D721Med (cell line): ENCODE results near the gene MRGPRE.
A peak's percentile ranks its signal among the peaks of the same experiment; 100 is the strongest.

Experiments
- DNase-seq: peaks from one replicate; pipeline ENCODE4 v3.0.0; 2011; ENCODE audit warnings: low spot score; ENCODE audit not compliant: insufficient read length
- FAIRE-seq: peaks from 2 replicates; lab custom pipeline; 2011; peaks lifted over from hg19 to GRCh38; lab: Jason Lieb, UNC
- TF ChIP-seq, protein P1 (sequence below): IDR thresholded peaks from 2 replicates; pipeline ENCODE4 v1.5.1; 2012; ENCODE audit warnings: mild to moderate bottlenecking, control low read depth; ENCODE audit not compliant: insufficient read depth; ENCODE audit errors: missing control alignments

The MRGPRE gene

DNA sequence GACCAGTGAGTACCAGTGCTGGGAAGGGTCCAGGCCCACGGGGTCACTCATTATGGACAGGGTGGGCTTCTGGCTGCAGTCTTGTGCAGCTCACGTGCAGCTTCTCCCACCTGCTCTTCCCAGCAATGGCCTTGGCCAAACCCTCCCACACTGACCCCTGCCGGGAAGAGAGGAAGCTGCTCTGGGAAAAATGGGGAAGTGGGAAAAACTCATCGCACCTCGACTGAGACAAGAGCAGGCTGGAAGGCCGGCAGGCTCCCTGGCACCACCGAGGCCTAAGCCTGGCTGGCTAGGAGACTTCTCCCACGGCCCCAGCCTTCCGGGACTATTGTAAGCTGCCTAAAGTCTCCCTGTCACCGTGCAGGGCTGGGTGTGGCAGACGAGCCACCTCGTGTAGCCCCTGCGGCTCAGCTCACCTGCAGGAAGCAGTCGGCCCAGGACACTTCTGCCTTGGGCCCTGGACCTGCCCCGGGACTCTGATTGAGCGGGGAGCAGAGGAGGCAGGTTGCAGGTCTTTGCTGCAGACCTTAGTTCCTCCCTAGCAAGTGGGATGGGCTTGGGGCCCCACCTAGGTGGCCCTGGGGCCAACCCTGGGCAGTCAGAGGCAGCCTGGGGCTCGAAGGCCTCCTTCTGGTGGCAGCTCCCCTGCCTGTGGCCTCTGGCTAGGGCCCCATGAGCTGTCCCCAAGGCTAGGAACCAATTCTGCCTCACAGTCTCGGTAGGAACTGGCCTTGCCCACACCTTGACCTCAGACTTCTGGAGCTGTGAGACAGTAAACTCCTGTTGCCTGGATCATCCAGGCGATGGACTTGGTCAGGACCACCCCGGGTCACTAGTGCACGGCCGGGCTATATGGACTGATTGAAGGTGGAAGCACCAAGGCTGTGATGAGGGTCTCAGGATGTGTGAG lies 36.7 kb downstream of the MRGPRE start:
- FAIRE-seq = no peak
- TF ChIP-seq, protein P1, sequence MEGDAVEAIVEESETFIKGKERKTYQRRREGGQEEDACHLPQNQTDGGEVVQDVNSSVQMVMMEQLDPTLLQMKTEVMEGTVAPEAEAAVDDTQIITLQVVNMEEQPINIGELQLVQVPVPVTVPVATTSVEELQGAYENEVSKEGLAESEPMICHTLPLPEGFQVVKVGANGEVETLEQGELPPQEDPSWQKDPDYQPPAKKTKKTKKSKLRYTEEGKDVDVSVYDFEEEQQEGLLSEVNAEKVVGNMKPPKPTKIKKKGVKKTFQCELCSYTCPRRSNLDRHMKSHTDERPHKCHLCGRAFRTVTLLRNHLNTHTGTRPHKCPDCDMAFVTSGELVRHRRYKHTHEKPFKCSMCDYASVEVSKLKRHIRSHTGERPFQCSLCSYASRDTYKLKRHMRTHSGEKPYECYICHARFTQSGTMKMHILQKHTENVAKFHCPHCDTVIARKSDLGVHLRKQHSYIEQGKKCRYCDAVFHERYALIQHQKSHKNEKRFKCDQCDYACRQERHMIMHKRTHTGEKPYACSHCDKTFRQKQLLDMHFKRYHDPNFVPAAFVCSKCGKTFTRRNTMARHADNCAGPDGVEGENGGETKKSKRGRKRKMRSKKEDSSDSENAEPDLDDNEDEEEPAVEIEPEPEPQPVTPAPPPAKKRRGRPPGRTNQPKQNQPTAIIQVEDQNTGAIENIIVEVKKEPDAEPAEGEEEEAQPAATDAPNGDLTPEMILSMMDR = peak; percentile 47
- no peak for DNase-seq

DNA sequence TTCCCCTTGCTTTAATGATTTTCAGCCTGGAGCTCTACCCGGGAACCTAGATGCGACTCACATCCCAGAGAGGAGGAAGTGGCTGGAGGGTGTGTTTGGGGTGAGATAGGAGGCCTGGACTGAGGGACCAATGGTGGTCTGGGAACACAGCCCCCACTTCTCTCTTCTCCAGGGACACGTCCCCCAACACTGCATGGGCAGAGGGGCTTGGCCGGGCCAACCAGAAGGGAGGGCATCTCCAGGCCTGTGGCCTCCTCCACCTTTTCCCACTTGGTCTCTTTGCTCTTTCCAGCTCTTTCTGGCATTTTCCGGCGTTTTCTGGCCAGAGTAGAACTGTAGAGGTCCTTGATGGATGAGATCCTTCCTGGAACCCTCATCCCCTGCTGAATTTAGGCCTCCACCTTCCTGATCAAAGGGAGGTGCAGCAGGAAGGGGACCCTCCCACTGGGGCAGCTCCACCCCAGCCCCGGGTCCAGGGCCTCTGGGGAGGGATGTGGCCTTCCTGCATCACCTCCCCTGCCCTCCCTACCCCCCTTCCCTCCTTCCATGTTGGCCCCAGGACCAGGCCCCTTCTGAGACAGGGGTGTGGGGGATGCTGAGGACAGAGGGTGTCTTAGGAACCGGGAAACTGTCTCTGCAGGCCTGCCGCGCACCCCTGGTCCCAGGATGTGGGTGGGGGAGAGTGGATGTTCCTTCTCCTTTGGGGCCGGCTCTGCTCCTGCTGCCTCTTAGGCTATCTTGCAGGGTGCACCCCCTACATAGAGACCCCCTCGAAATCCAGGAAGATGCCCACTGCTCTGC lies 38.0 kb downstream of the MRGPRE start:
- FAIRE-seq = no peak
- DNase-seq = no peak
- TF ChIP-seq, protein P1 = no peak

DNA sequence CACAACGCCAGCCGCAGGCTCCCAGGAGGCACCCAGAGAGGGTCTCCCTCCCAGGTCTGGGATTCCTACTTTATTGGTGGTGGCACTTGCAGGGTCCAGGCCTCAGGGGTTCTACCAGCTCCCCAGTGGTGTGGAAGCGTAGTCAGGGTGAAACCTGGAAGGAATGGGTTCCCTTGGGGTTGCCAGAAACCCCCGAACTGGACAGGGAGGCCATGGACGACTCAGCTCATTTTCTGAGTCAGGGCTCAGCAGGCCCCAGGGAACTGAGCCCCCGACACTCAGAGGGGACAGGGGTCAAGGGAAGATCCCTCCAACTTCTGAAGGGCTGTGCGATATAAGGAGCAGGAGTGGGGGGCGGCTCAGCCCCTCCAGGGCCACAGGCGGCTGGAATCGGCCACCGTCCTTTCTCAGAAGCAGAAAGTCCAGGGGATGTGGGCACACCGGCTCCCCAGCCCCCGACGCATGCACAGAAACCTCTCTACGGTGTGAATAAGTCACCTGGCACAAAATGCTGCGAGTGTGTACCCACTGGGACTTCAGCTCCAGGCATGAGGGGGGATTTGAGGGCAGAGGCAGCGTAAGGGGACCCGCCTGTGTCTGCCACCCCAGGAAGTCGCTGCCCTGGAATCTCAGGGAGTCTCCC lies 38.7 kb downstream of the MRGPRE start:
- TF ChIP-seq, protein P1 = no peak
- FAIRE-seq = no peak
- no peak for DNase-seq

DNA sequence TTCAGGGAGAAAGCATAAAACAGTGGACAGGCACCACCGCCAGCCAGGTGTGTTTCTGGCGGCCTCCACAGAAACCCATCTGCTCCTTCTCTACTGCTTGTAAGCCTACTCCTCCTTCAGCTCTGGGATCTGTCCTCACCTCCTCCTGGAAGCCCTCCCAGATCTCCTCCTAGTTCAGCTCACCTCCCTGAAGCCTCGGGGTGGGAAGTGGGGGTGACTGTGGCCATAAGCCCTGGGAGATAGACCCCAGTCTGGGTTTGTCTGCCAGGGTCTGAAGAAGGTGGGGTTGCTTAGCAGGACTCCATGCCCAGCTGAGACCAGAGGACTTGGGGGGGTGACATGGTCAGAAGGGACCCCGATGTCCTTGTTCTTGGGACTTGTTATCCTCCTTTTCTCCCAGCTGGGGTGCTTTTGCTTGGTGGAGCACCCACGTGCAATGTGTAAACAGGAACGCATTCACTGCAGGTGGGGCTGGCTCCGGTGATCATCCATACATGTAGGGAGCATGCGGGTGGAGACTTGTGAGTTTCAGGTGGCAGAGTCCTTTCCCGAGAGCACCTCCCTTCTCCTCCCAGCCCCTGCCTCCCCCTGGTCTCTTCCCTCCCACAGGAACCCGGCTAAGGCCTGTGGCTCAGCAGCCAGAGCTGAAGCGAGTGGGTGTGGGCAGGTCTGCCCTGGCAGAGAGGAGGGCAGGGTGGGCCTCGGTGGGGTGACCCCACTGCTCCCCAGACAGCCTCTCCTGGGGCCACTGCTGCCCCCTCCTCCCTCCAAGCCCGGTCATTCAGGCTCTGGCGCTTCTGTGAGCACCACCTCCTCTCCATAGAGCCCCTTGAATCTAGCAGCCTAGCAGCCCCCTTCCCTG lies 39.5 kb downstream of the MRGPRE start:
- FAIRE-seq (no peak), DNase-seq (no peak)
- TF ChIP-seq, protein P1 = no peak

DNA sequence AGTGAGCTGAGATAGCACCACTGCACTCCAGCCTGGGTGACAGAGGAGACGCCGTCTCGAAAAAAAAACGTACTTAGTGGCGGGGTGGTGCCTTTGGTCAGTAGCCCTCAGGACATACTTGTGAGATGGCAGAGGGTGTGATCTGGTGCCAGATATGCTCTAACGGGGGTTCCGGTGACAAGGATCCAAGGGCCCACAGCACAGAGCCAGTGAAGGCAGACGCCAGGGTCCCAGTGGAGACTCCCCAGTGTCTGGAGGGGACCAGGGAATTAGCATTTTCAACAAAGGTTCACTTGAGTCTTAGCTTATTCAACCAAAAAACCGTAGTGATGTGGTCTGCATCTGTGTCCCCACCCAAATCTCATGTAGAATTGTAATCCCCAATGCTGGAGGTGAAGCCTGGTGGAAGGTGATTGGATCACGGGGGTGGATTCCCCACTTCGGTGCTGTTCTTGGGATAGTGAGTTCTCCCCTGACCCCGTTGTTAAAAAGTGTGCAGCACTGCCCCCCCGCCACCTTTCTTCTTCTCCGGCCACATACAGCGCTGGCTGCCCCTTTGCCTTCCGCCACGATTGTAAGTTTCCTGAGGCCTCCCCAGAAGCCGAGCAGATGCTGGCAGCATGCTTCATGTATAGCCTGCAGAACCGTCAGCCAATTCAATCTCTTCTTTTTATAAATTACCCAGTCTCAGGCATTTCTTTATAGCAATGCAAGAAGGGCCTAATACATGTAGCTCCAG lies 40.5 kb downstream of the MRGPRE start:
- TF ChIP-seq, protein P1 = no peak
- no peak for FAIRE-seq
- no peak for DNase-seq

DNA sequence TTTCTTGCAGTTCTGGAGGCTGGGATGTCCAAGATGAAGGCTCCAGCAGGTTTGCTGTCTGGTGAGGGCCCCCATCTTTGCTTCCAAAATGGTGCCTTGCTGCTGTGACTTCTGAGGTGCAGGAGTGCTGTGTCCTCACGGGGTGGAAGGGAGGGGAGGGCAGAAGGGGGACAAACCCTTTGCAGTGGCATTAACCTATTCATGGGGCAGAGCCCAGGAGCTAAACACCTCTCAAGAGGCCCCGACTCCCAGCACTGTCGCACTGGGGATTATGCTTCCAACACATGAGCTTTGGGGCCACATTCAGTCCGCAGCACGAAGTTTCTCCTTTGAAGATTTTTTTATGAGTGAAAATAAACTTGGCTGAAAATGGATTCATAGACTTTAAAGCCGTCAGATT lies 41.6 kb downstream of the MRGPRE start:
- DNase-seq (no peak), FAIRE-seq (no peak)
- TF ChIP-seq, protein P1 = no peak
